HL-60 (cell line): ENCODE data around the gene DIPK1A.

Source experiments
- DNase-seq, 2 experiments: peaks; one replicate each; pipeline ENCODE4 v3.0.0-alpha.2; 2010 to 2020; ENCODE audit warnings: low read depth in 1 of 2, low spot score in 1 of 2
- H3K27ac ChIP-seq: fragments of 250-450 bp; sonication (Bioruptor Pico); replicated peaks from 2 replicates; pipeline ENCODE4 v1.5.1; 2020; ENCODE audit warnings: mild to moderate bottlenecking, moderate library complexity
- H3K27me3 ChIP-seq: fragments of 250-450 bp; sonication (Bioruptor Pico); 2 replicates; pipeline ENCODE4 v1.5.1; 2021; ENCODE audit warnings: mild to moderate bottlenecking, moderate library complexity; ENCODE audit not compliant: insufficient read depth, poor library complexity, severe bottlenecking
- H3K4me3 ChIP-seq: replicated peaks from 2 replicates; pipeline ENCODE4 v1.5.1; 2011; ENCODE audit warnings: mild to moderate bottlenecking, control low read depth, low read length; ENCODE audit not compliant: insufficient read depth
- CTCF ChIP-seq: IDR thresholded peaks from one replicate; pipeline ENCODE4 v1.5.1; 2011; ENCODE audit warnings: low read length, control low read depth, inconsistent platforms; ENCODE audit not compliant: insufficient read depth
- GABPA ChIP-seq: IDR thresholded peaks from 2 replicates; pipeline ENCODE4 v1.6.1; 2012; ENCODE audit warnings: low read depth
- POLR2AphosphoS5 ChIP-seq: IDR thresholded peaks from 2 replicates; pipeline ENCODE4 v1.6.1; 2012; ENCODE audit warnings: low read depth
- SPI1 ChIP-seq: IDR thresholded peaks from 2 replicates; pipeline ENCODE4 v1.6.1; 2012; ENCODE audit warnings: low read depth, mild to moderate bottlenecking, borderline replicate concordance
- TF ChIP-seq, protein P1 (sequence below): IDR thresholded peaks from 2 replicates; pipeline ENCODE4 v1.6.1; 2012; ENCODE audit warnings: low read depth; ENCODE audit not compliant: insufficient replicate concordance

Gene DIPK1A

GRCh38 chr1:92948071-92948470 lies 13.2 kb downstream of the DIPK1A start:
- Histone ChIP-seq H3K4me3 (no peak overlapping the region), H3K27ac (no peak overlapping the region), H3K27me3 (no peaks in the 10 kb centered on the region)
- TF ChIP-seq POLR2AphosphoS5 = no peak
- no peak for TF ChIP-seq GABPA
- TF ChIP-seq CTCF = no peak
- TF ChIP-seq SPI1 = no peak
- TF ChIP-seq, protein P1, sequence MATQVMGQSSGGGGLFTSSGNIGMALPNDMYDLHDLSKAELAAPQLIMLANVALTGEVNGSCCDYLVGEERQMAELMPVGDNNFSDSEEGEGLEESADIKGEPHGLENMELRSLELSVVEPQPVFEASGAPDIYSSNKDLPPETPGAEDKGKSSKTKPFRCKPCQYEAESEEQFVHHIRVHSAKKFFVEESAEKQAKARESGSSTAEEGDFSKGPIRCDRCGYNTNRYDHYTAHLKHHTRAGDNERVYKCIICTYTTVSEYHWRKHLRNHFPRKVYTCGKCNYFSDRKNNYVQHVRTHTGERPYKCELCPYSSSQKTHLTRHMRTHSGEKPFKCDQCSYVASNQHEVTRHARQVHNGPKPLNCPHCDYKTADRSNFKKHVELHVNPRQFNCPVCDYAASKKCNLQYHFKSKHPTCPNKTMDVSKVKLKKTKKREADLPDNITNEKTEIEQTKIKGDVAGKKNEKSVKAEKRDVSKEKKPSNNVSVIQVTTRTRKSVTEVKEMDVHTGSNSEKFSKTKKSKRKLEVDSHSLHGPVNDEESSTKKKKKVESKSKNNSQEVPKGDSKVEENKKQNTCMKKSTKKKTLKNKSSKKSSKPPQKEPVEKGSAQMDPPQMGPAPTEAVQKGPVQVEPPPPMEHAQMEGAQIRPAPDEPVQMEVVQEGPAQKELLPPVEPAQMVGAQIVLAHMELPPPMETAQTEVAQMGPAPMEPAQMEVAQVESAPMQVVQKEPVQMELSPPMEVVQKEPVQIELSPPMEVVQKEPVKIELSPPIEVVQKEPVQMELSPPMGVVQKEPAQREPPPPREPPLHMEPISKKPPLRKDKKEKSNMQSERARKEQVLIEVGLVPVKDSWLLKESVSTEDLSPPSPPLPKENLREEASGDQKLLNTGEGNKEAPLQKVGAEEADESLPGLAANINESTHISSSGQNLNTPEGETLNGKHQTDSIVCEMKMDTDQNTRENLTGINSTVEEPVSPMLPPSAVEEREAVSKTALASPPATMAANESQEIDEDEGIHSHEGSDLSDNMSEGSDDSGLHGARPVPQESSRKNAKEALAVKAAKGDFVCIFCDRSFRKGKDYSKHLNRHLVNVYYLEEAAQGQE = no peak
- no peak for DNase-seq

- Histone ChIP-seq H3K27ac (no peak overlapping the region), H3K27me3 (no peaks in the 10 kb centered on the region), H3K4me3 (no peak overlapping the region)
- TF ChIP-seq CTCF = no peak
- TF ChIP-seq, protein P1 = no peak
- no peak for TF ChIP-seq GABPA
- TF ChIP-seq POLR2AphosphoS5 = no peak
- no peak for TF ChIP-seq SPI1
- DNase-seq = no peak
Observed at GRCh38 chr1:92945748-92946270, 15.5 kb downstream of the DIPK1A start.

DNA sequence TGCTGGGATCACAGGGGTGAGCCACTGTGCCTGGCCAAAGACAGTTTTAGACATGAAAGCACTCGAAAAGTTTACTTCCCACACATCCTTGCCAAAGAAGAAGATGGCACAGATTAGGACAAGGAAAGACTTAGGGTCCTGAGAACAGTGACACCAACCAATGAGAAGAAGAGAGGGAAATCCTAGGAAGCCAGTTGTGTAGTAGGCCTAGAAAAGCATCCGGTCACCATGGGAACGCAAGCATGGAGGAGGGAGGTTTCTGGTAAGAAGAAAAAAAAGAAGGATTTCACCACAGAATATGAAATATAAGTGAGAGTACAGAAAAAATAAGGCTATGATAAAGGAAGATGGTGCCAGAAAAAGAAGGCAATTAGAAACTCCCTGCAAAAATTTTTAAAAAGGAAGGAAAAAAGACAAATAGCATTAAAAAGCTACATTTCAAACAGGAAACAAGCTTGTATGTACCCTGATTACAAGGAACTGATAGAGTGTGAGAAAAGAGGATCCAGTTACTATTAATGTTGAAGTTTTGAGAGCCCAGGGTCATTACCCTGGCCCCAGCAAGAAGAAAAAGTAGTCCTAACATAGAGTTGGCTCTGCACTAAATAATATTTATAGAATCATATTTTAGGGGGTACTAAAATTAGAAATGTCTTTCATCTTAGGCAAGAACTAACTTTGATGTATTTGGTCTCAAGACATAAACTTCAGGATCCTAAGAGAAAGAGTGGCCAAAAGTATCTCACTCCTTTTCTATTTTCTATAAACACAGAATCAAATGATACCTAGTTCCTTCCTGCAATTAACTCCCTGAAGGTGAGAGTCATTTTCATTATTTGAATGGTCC lies 16.1 kb downstream of the DIPK1A start:
- Histone ChIP-seq H3K27me3 (peaks cover 3% of the 10 kb centered on the region), H3K27ac (no peak overlapping the region), H3K4me3 (no peak overlapping the region)
- TF ChIP-seq, protein P1 = no peak
- TF ChIP-seq SPI1 (no peak), GABPA (no peak), POLR2AphosphoS5 (no peak), CTCF (no peak)
- DNase-seq = no peak
